SKM-1 (cell line): Measurements from ENCODE around the gene DEFB113.

Source experiments
- DNase-seq: peaks from one replicate; lab custom pipeline; 2025; ENCODE audit not compliant: unreplicated experiment; lab: John Stamatoyannopoulos, UW

Gene DEFB113

GRCh38 chr6:49937017-49937416 is 32.4 kb downstream of the DEFB113 start:
- DNase-seq = no peak

- no peak for DNase-seq
These were observed 34.0 kb downstream of the DEFB113 start for GRCh38 chr6:49935387-49935786.

GRCh38 chr6:49934770-49935169 is 34.7 kb downstream of the DEFB113 start:
- no peak for DNase-seq

GRCh38 chr6:49933526-49933925 is 35.9 kb downstream of the DEFB113 start:
- DNase-seq = no peak

- no peak for DNase-seq
These were observed 40.1 kb downstream of the DEFB113 start for GRCh38 chr6:49929340-49929739.

GRCh38 chr6:49923826-49924225 is 45.6 kb downstream of the DEFB113 start:
- DNase-seq = no peak

- no peak for DNase-seq
These were observed 49.3 kb downstream of the DEFB113 start for GRCh38 chr6:49919935-49920644.

GRCh38 chr6:49919261-49919660 is 50.2 kb downstream of the DEFB113 start:
- DNase-seq = no peak

- no peak for DNase-seq
These were observed 50.6 kb downstream of the DEFB113 start for GRCh38 chr6:49918787-49919186.
